DND-41 (cell line): ENCODE data around the gene SP140.
"Not testable (repeated sequence)": the region's sequence is repeated elsewhere in the genome, so short reads cannot be mapped to it uniquely, and the experiment has no call there.

ENCODE experiments used
- ATAC-seq: fragments of 200-7000 bp; cut with Tn5 transposase; 3 replicates; pipeline ENCODE4 v1.9.1; 2021; ENCODE audit warnings: low read depth; ENCODE audit not compliant: insufficient read depth
- DNase-seq: peaks from one replicate; pipeline ENCODE4 v3.0.0-alpha.2; 2020
- H2AFZ ChIP-seq: 2 replicates; pipeline ENCODE4 v1.6.0; 2012; ENCODE audit warnings: low read depth, low read length
- H3K27ac ChIP-seq: 2 replicates; pipeline ENCODE4 v1.5.1; 2012; ENCODE audit warnings: low read length, inconsistent platforms
- H3K27me3 ChIP-seq: fragments of 200-600 bp; sonication (generic); 2 replicates; pipeline ENCODE4 v1.6.0; 2012; ENCODE audit warnings: low read length, mild to moderate bottlenecking, inconsistent platforms; ENCODE audit not compliant: insufficient read depth, poor library complexity
- H3K36me3 ChIP-seq: 2 replicates; pipeline ENCODE4 v1.5.1; 2012; ENCODE audit warnings: low read length, inconsistent platforms; ENCODE audit not compliant: insufficient read depth
- H3K4me1 ChIP-seq: 2 replicates; pipeline ENCODE4 v1.5.1; 2012; ENCODE audit warnings: mild to moderate bottlenecking, low read length; ENCODE audit not compliant: insufficient read depth
- H3K4me2 ChIP-seq: 2 replicates; pipeline ENCODE4 v1.6.0; 2012; ENCODE audit warnings: mild to moderate bottlenecking, moderate library complexity, low read length, inconsistent platforms; ENCODE audit not compliant: insufficient read depth
- H3K4me3 ChIP-seq, 2 experiments: fragments of 200-600 bp in 1 of 2; shearing (Covaris generic) in 1 of 2; 2 replicates each; pipeline ENCODE4 v1.5.1; 2012 to 2016; ENCODE audit warnings: inconsistent platforms in 2 of 2, low read length in 2 of 2, mild to moderate bottlenecking in 2 of 2, low read depth in 1 of 2, moderate library complexity in 1 of 2
- H3K79me2 ChIP-seq: 2 replicates; pipeline ENCODE4 v1.6.0; 2012; ENCODE audit warnings: low read length, inconsistent platforms; ENCODE audit not compliant: insufficient read depth
- H3K9ac ChIP-seq: 2 replicates; pipeline ENCODE4 v1.6.0; 2012; ENCODE audit warnings: low read depth, mild to moderate bottlenecking, inconsistent platforms, low read length, moderate library complexity
- H3K9me3 ChIP-seq: 2 replicates; pipeline ENCODE4 v1.5.1; 2012; ENCODE audit warnings: low read length, moderate library complexity, mild to moderate bottlenecking, inconsistent platforms; ENCODE audit not compliant: insufficient read depth, severe bottlenecking
- H4K20me1 ChIP-seq: 2 replicates; pipeline ENCODE4 v1.6.0; 2012; ENCODE audit warnings: low read length; ENCODE audit not compliant: insufficient read depth
- EZH2 ChIP-seq: IDR thresholded peaks from 3 replicates; pipeline ENCODE4 v1.6.1; 2012; ENCODE audit warnings: borderline replicate concordance, low read depth, mild to moderate bottlenecking, moderate library complexity, low read length, inconsistent platforms; ENCODE audit not compliant: severe bottlenecking
- TF ChIP-seq, protein P1 (sequence below): IDR thresholded peaks from 2 replicates; pipeline ENCODE4 v1.5.1; 2012; ENCODE audit warnings: borderline replicate concordance, low read length, moderate library complexity, mild to moderate bottlenecking; ENCODE audit not compliant: poor library complexity, severe bottlenecking; ENCODE audit errors: extremely low read depth

The SP140 gene

DNA sequence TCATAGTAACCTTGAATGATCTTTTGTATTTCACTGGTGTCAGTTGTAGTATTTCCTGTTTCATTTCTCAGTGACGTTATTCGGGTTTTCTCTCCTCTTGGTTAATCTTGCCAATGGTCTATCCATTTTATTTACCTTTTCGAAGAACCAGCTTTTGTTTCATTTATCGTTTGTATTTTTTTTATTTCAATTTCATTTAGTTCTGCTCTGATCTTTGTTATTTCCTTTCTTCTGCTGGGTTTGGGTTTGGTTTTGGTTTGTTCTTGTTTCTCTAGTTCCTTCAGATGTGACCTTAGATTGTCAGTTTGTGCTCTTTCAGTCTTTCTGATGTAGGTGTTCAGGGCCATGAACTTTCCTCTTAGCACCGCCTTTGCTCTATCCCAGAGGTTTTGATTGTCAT is 36.7 kb downstream of the SP140 start:
- H3K9me3 ChIP-seq: no peaks in the 10 kb centered on the region
- ATAC-seq (no peak), DNase-seq (no peak)
- H3K36me3 ChIP-seq: no peaks in the 10 kb centered on the region
- TF ChIP-seq EZH2: no peak
- TF ChIP-seq, protein P1, sequence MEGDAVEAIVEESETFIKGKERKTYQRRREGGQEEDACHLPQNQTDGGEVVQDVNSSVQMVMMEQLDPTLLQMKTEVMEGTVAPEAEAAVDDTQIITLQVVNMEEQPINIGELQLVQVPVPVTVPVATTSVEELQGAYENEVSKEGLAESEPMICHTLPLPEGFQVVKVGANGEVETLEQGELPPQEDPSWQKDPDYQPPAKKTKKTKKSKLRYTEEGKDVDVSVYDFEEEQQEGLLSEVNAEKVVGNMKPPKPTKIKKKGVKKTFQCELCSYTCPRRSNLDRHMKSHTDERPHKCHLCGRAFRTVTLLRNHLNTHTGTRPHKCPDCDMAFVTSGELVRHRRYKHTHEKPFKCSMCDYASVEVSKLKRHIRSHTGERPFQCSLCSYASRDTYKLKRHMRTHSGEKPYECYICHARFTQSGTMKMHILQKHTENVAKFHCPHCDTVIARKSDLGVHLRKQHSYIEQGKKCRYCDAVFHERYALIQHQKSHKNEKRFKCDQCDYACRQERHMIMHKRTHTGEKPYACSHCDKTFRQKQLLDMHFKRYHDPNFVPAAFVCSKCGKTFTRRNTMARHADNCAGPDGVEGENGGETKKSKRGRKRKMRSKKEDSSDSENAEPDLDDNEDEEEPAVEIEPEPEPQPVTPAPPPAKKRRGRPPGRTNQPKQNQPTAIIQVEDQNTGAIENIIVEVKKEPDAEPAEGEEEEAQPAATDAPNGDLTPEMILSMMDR: no peak
- H2AFZ ChIP-seq: no peak overlapping the region
- H3K4me3 ChIP-seq: no peak overlapping the region
- no peak overlapping the region for H3K9ac ChIP-seq
- no peaks in the 10 kb centered on the region for H3K27me3 ChIP-seq
- H3K4me2 ChIP-seq: no peak overlapping the region
- H4K20me1 ChIP-seq: no peaks in the 10 kb centered on the region
- no peak overlapping the region for H3K27ac ChIP-seq
- H3K79me2 ChIP-seq: no peaks in the 10 kb centered on the region
- no peaks in the 10 kb centered on the region for H3K4me1 ChIP-seq

DNA sequence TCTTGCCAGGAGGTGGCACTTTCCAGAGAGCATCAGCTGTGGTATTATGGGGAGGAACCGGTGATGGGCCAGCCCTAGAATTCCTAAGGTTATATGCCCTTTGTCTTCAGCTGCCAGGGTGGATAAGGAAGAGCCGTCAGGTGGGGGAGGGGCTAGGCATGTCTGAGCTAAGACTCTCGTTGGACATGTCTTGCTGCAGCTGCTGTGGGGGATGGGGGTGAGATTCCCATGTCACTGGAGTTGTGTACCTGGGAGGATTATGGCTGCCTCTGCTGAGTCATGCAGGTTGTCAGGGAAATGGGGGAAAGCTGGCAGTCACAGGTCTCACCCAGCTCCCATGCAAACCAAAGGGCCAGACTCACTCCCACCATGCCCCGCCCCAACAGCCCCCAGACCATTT is 39.4 kb downstream of the SP140 start:
- H3K9me3 ChIP-seq, H3K4me2 ChIP-seq, H3K27me3 ChIP-seq, H2AFZ ChIP-seq, H4K20me1 ChIP-seq, H3K9ac ChIP-seq, H3K79me2 ChIP-seq, H3K4me1 ChIP-seq, DNase-seq, H3K27ac ChIP-seq, H3K36me3 ChIP-seq, H3K4me3 ChIP-seq, ATAC-seq: not testable (repeated sequence)

DNA sequence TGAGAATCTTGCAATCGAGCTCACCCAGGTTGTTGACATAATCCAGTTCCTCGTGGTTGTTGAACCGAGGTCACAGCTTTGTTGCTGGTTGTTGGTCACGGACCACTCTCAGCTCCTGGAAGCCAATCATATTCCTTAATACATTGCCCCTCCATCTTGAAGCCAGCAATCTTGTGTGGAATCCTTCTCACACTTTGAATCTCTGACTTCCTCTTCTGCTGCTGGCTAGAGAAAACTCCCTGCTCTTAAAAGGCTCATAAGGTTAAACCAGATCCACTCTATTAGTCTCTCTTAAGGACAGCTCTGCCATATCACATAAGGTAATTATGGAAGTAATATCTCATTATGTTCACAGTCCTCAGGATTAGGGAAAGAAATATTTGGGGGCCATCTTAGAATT is 41.1 kb downstream of the SP140 start:
- Histone ChIP-seq H3K9me3 (no peaks in the 10 kb centered on the region), H3K9ac (no peak overlapping the region), H3K79me2 (no peaks in the 10 kb centered on the region), H3K27me3 (no peaks in the 10 kb centered on the region), H3K4me1 (no peaks in the 10 kb centered on the region), H3K27ac (no peak overlapping the region), H3K36me3 (no peaks in the 10 kb centered on the region), H3K4me3 (no peak overlapping the region), H2AFZ (no peak overlapping the region), H3K4me2 (no peak overlapping the region), H4K20me1 (no peaks in the 10 kb centered on the region)
- TF ChIP-seq EZH2: no peak
- TF ChIP-seq, protein P1: no peak
- DNase-seq (no peak), ATAC-seq (no peak)

DNA sequence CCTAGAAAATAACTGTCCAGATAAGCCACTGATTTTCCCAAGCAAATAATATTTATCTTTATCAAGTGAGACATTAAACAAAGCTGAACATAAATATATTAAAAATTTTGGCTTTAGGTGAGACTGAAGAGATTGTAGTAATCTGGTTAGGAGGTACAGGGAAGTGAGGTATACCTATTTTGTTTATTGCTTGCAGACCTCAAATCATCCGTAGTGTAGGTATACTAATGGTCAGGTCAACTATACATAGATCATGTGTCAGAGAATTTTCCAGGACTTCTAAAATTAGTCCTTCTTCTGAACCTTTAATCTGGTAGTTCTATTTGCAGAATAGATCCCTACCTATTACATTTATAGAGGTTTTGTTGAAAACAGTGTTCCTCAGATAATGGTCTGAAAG is 41.5 kb downstream of the SP140 start:
- H3K27me3 ChIP-seq: no peaks in the 10 kb centered on the region
- H3K4me1 ChIP-seq: no peaks in the 10 kb centered on the region
- no peak overlapping the region for H3K9ac ChIP-seq
- no peaks in the 10 kb centered on the region for H3K9me3 ChIP-seq
- no peak overlapping the region for H3K27ac ChIP-seq
- DNase-seq (no peak), ATAC-seq (no peak)
- H2AFZ ChIP-seq: no peak overlapping the region
- H3K4me3 ChIP-seq: no peak overlapping the region
- H3K36me3 ChIP-seq: no peaks in the 10 kb centered on the region
- no peaks in the 10 kb centered on the region for H4K20me1 ChIP-seq
- no peak overlapping the region for H3K4me2 ChIP-seq
- H3K79me2 ChIP-seq: no peaks in the 10 kb centered on the region
- no peak for TF ChIP-seq EZH2
- TF ChIP-seq, protein P1: no peak
